HG02884 (cell line): ENCODE results near the gene PLXNC1.

Experiments
- ATAC-seq: cut with Tn5 transposase; IDR thresholded peaks from one replicate; pipeline ENCODE4 v1.9.1; 2021; ENCODE audit warnings: mild to moderate bottlenecking, moderate library complexity; ENCODE audit not compliant: unreplicated experiment

The PLXNC1 gene

DNA sequence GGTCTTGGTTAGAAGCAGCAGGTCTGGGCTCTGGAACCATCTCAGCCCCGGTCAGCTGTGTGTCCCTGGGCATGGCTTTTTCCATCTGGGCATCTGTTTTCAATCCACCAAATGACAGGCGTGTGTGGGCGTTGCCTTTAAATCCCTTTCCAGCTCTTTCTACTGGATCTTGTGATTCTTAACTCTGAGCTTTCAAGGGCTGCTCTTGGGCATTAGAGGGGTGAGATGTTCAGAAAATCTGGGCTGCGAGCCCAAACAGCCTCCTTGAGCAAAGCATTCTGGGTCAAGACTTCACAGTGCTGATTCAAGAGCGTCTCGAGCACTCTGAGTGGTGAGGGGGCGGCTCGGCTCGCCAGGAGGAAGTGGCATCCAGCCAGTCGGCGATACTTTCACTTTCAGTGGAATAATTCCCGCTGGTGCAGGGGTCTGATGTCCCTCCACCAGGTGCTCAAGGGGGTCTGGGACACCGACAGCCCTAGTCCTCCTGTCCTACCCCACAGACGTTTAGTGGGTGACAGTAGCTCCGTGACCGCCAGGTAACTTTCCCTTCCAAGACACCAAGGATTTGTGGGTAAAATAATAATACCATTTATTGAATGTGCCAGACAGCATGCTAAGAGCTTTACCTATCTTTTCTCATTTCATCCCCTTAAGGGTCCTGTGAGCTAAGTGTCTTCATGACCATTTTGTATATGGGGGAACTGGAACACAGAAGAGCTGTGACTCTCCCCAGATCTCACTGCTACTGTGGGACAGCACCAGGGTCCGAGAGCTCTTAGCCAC lies 114.0 kb downstream of the PLXNC1 start:
- ATAC-seq, result peak; percentile 37

GRCh38 chr12:94263011-94263811 lies 114.8 kb downstream of the PLXNC1 start:
- ATAC-seq, result peak; percentile 41

GRCh38 chr12:94263905-94264561 lies 115.7 kb downstream of the PLXNC1 start:
- ATAC-seq, result no peak

GRCh38 chr12:94264736-94265485 lies 116.5 kb downstream of the PLXNC1 start:
- ATAC-seq, result no peak

GRCh38 chr12:94265539-94265938 lies 117.2 kb downstream of the PLXNC1 start:
- no peak for ATAC-seq

DNA sequence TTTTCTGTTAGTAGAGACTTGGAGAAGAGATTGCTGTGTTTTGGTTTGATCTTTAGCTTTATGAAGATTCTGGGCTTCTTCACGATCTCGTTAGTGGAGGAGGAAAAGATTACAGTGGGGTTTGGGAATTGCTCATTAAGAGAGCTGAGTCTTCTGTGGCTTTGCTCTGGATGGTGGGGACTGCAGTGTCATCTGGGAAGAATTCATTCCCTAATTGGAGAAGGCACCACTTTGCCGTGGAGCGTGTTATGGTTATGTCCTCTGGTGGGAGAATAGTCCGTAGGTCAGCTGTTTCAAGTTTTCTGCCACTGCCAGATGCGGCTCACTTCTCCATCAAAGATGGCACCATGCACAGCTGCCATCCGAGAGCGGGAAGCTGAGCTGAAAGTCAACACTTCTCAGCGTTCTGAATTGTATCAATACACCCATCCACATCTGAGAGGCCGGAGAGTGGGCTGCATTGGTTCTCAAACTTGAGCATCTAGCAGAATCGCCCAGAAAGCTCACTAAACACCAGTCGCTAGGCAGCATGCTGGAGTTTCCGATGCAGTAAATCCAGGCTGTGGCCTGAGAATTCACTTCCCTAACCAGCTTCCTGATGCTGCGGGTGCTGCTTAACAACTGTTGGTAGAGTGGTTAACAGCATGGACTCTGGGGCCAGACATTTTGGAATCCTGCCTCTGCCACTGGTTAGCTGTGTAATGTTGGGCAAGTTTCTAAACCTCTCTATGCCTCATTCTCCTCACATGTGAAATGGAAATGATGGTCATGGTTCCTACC lies 117.8 kb downstream of the PLXNC1 start:
- ATAC-seq, result no peak

DNA sequence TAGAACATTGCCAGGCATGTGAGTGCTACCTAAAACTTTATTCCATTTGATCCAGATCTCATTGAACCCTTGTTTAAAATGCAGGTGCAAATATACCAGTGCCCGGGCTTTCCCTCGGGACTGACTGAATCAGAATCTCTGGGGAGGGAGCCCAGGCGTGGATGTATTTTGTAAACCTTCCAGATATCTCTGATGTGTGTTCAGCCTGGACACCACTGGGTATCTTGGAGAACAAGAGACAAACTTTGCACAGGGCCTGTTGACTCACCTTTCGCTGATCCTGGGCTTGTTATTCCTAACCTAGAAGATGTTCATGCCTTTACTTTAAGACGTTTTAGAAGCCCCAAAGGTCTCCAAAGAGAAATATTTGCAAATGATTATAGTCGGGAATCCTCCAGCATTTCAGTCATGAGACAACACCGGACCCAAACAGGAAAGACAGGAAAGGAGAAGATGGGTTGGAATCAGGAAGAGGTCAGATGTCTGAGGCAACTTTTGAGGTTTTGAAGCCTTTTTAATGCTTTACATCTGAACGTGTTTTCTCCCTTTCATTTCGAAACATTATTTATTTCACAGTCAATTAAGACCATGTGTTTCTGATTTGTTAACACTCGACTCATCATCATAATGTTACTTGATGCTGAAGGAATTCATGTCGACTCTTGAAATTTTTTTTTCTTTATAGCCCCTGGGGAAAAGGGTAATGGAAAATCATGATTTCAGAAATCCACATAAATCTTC lies 118.6 kb downstream of the PLXNC1 start:
- ATAC-seq, result no peak

DNA sequence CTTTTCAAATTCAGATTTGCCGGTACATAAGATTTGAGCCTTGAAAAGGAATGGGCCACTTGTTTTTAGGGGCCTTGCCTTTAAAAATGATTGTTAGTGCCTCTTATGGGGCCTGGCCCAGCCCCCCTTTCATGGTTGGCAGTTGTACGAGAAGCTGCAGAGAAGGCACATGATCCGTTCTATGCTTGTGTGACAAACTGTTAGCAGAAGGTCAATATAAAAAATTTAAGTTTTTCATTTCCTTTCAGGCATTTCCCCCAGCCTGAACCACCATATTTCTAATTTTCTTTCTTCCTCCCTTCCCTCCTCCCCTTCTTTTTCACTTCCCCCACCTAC lies 119.1 kb downstream of the PLXNC1 start:
- no peak for ATAC-seq

DNA sequence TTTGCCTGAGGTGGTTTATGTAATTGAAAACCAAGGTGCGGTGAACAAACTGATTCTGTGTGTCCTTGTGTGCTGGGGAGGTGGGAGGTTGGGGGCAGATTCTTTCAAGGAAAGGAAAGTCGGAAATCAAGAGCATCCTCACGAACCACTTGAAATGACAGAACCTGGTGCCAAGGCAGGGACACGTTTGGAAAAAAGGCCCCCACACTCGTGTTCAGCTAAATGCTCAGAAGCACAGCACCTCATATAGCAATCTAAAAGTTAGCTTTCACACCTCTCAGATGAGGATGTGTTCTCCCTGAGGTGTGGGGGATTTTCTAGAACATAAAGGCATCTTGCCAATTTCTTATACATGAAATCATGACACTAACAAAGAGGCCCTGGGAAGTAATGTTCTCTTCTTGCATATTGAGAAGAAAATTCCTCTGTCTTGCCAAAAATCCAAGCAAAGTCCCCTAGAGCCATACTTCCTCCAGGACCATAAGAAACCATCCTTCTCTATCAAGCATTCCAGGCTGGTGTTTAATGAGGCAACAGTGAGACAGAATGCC lies 119.6 kb downstream of the PLXNC1 start:
- ATAC-seq, result no peak

GRCh38 chr12:94269316-94269999 lies 121.1 kb downstream of the PLXNC1 start:
- peak; percentile 52 for ATAC-seq

DNA sequence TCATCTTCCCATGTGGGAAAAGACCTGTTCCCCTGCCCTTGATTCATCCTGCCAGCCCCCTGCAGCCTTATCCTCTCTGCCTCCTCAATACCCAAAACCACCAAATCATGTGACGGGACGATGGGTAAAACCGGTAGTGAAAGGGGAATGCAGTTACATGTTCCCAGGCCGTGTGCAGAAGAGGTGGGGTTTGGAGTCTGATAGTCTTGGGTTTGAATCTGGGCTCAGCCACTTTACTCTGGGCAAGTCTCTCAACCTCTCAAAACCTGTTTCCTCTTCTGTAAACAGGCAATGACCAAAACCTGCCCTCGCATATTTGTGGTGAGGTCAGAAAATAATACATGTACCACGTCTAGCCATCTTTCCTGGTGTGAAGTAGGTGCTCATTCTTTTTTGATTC lies 123.0 kb downstream of the PLXNC1 start:
- ATAC-seq, result no peak

DNA sequence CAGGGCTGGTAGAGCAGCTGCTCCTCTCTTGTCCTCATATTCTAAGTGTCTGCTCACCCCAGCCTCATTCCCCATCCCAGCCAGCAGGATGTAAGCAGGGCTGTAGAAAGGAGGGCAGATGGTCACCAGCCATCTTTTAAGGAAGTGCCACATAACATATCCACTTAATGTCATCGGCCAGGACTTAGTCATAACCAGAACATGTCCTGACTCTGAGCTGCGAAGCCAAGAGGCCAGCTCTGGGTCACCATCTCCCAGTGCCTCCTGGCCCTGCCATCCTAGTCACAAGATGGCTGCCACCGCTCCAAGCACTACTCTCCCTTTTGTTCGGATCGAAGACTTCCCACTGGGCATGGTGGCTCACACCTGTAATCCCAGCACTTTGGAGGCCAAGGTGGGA lies 123.9 kb downstream of the PLXNC1 start:
- no peak for ATAC-seq

DNA sequence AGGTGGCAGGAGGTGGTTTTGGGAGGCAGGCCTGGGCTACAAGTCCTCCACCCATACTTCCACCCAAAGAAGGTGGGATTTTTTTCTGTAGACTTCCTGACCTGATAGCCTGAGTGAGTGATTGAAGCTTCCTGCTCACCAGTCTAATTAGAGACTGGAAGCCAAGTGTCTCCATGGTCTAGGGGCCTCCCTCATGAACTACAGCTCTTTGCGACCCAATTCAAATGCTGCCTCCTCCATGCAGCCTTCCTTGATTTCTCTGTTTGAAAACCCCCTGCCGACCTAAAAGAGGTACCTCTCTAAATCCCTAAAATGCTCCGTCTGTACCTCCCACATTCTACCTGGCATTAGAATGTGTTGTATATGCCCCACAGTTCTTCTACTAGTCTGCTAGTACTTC lies 124.9 kb downstream of the PLXNC1 start:
- ATAC-seq, result no peak

GRCh38 chr12:94276725-94277124 lies 128.3 kb downstream of the PLXNC1 start:
- no peak for ATAC-seq

- no peak for ATAC-seq
These were observed 129.1 kb downstream of the PLXNC1 start for GRCh38 chr12:94277426-94278000.

DNA sequence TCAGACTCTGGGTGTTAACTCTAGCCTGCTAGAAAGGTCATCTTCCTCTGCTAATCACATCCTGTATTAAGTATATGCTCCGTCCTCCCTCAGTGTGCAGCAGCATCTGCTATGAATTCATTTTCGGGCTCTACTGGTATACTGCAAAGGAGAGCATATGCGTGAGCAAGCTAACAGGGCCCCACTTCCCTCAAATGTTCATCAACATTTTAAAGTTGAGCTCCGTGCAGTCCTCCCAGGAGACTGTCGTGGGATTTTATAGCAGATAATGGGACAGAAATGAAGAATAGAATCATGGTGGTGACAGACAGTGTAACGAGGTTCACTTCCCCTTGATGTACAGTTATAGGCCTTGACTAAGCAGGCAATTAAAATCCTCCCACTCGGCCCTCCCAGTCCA lies 131.7 kb downstream of the PLXNC1 start:
- no peak for ATAC-seq

DNA sequence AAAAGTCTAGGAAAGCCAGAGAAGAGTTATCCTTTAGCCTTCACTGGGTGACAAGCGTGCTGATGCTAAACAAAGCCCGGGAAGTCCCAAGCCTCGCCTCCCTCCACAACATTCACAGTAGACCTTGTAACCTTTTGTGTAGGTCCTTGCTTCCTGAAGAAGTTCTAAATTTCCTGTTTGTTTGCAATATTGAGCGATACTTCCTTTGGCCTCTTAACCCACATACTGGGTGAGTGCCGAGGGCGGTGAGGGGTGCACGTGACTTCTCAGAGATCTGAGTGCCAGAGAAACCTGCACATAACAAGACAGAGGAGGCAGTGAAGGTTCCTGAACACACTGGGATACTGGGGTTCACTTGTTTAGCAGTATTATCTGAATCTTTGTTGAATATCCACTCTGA lies 134.3 kb downstream of the PLXNC1 start:
- ATAC-seq, result no peak

GRCh38 chr12:94284046-94284445 lies 135.7 kb downstream of the PLXNC1 start:
- no peak for ATAC-seq
